Neutrophil (primary cell): Measurements from ENCODE around the gene LRMDA.

Experiments
- H3K27ac ChIP-seq: fragments of 200-600 bp; sonication (generic); 2 replicates; pipeline ENCODE4 v1.5.1; 2016; ENCODE audit warnings: mild to moderate bottlenecking, moderate library complexity
- H3K27me3 ChIP-seq: fragments of 200-600 bp; sonication (generic); 2 replicates; pipeline ENCODE4 v1.6.0; 2016; ENCODE audit warnings: mild to moderate bottlenecking
- H3K36me3 ChIP-seq: fragments of 200-600 bp; sonication (generic); 2 replicates; pipeline ENCODE4 v1.5.1; 2017
- H3K4me1 ChIP-seq, 2 experiments: fragments of 200-600 bp in 1 of 2; sonication (generic) in 1 of 2; 1 replicate in 1 of 2; 2 replicates in 1 of 2; pipeline versions ENCODE4 v1.5.1 to v1.6.1; 2013 to 2016; ENCODE audit warnings: low read depth in 1 of 2, low read length in 1 of 2, mild to moderate bottlenecking in 1 of 2, moderate library complexity in 1 of 2; ENCODE audit not compliant: control insufficient read depth in 1 of 2, insufficient read depth in 1 of 2
- H3K4me3 ChIP-seq, 2 experiments: fragments of 200-600 bp in 1 of 2; sonication (generic) in 1 of 2; 1 replicate in 1 of 2; 2 replicates in 1 of 2; pipeline ENCODE4 v1.5.1; 2013 to 2016; ENCODE audit warnings: low read depth in 1 of 2, low read length in 1 of 2, mild to moderate bottlenecking in 1 of 2, moderate library complexity in 1 of 2
- H3K9me3 ChIP-seq: fragments of 200-600 bp; sonication (generic); 2 replicates; pipeline ENCODE4 v1.5.1; 2016
- TF ChIP-seq, protein P1 (sequence below): fragments of 200-600 bp; sonication (generic); IDR thresholded peaks from 2 replicates; pipeline ENCODE4 v1.5.1; 2016; ENCODE audit warnings: antibody characterized with exemption

The LRMDA gene

DNA sequence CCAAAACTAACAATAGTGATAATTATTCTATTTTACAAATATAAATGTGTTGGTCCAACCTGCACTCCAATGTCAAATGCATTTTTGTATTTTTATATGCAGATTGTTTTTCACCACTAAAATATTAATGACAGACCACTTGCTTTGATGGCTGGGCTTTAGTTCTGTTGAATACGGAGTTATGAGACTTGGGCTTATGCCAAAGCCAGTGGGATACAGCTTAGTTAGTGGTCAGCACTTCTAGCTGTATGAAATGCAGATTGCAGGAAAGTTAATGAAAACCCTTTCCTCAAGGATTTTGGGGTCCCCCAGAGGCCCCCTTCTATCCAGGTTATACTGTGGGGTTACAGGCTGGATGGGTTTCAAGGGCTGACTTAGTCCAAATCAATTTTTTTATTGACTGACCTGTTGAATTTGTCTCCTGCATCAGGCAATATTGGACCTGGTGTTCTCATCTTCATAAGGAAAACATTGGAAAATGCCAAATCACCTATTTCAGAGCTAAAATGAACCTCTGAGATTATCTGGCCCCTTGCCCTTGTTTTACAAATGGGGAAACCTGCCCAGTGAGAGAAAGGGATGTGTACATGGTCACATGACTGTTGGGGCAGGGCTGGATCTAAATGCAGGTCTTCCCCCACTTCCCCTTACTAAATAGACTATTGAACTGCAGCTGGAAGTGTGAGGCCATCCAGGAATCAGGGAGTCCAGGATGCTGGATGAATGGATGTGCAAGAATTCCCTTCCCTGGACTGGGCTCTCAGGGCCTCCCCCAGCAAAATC, 1120.9 kb downstream of the LRMDA start:
- H3K27ac ChIP-seq, result no peak overlapping the region
- no peak overlapping the region for H3K4me3 ChIP-seq
- no peaks in the 10 kb centered on the region for H3K9me3 ChIP-seq
- no peaks in the 10 kb centered on the region for H3K4me1 ChIP-seq
- TF ChIP-seq, protein P1, sequence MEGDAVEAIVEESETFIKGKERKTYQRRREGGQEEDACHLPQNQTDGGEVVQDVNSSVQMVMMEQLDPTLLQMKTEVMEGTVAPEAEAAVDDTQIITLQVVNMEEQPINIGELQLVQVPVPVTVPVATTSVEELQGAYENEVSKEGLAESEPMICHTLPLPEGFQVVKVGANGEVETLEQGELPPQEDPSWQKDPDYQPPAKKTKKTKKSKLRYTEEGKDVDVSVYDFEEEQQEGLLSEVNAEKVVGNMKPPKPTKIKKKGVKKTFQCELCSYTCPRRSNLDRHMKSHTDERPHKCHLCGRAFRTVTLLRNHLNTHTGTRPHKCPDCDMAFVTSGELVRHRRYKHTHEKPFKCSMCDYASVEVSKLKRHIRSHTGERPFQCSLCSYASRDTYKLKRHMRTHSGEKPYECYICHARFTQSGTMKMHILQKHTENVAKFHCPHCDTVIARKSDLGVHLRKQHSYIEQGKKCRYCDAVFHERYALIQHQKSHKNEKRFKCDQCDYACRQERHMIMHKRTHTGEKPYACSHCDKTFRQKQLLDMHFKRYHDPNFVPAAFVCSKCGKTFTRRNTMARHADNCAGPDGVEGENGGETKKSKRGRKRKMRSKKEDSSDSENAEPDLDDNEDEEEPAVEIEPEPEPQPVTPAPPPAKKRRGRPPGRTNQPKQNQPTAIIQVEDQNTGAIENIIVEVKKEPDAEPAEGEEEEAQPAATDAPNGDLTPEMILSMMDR, result no peak
- H3K36me3 ChIP-seq, result no peaks in the 10 kb centered on the region
- no peaks in the 10 kb centered on the region for H3K27me3 ChIP-seq

DNA sequence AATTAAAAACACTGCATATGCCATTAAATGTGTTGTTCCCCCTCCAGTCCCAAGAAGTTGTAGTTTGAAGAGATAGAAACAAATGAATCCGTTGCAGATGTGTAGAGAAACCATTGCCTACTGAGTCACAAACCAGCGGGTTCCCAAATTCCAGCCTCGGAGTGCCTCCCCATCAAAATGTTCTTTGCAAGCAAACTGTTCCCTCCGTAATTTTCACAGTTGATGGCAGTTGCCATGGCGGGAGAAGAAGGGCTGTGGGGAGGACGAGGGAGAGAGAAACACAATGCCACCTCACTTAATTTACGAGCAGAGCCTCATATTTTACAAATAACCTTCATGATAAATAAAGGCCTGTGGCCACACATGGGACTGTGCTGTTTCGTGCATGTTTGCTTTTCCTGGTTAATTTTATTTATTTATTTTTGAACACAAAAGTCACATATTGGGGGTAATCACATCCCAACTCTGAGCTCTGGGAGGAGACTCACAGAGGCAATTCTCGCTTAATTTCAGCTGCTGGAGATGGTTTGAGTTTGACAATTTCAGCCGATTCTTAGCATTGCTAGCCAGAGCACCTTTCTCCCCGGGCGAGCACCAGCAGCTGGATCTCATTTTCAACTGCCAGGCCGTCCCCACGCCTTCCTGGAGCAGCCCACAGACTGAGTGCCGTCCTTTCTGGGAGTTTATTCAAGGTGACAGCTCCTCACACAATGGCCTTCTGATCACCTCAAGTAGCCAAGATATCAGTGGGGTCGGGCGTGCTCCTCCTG, 1122.0 kb downstream of the LRMDA start:
- TF ChIP-seq, protein P1, result no peak

DNA sequence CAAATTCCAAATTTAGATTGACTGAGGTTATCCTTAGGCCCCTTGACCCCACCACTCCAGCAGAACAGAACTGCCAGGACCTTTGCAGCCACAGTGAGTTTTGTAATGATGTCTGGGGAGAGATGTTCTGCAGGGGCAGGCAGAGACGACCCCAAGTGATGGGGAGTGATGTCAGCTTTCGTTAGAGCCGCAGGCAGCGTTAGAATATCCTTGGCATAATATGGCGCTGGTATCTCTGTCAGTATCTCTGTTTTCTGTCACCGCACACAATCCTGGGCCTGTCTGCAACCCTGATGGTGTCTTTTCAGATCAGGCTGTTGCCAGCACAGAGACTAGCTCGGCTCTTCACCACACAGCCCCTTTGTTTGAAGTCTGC, 1122.6 kb downstream of the LRMDA start:
- H3K27me3 ChIP-seq, result no peaks in the 10 kb centered on the region

More for the DNA sequence above, 1122.0 kb downstream of the LRMDA start:
- H3K36me3 ChIP-seq, result no peaks in the 10 kb centered on the region
- H3K27me3 ChIP-seq, result no peaks in the 10 kb centered on the region
- H3K4me3 ChIP-seq, result no peak overlapping the region
- no peaks in the 10 kb centered on the region for H3K9me3 ChIP-seq
- H3K27ac ChIP-seq, result no peak overlapping the region
- no peaks in the 10 kb centered on the region for H3K4me1 ChIP-seq

DNA sequence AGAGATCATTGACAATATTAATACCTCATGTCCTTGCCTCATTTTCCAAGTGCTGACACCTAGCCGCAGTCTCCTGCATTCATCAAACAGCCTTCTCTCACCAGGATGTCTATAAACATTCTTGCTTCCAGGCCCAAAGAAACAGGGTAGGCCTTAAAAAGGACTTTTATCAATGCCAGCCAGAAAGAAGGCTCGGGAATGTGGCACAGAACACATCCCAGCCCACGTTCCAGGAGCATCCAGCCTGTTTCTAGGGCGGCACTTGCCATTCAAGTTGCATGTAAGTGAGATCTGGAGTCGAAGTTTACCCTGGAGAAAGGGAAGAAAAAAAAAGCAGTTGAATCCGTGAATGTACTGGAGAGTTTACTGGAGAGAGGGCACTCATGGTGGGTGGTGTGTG, 1123.1 kb downstream of the LRMDA start:
- Histone ChIP-seq H3K27me3 (no peaks in the 10 kb centered on the region), H3K36me3 (no peaks in the 10 kb centered on the region), H3K9me3 (no peaks in the 10 kb centered on the region), H3K27ac (no peak overlapping the region), H3K4me1 (no peaks in the 10 kb centered on the region), H3K4me3 (no peak overlapping the region)
- TF ChIP-seq, protein P1, result no peak

More for the DNA sequence above, 1122.6 kb downstream of the LRMDA start:
- Histone ChIP-seq H3K4me3 (no peak overlapping the region), H3K4me1 (no peaks in the 10 kb centered on the region), H3K9me3 (no peaks in the 10 kb centered on the region), H3K36me3 (no peaks in the 10 kb centered on the region), H3K27ac (no peak overlapping the region)
- TF ChIP-seq, protein P1, result no peak

DNA sequence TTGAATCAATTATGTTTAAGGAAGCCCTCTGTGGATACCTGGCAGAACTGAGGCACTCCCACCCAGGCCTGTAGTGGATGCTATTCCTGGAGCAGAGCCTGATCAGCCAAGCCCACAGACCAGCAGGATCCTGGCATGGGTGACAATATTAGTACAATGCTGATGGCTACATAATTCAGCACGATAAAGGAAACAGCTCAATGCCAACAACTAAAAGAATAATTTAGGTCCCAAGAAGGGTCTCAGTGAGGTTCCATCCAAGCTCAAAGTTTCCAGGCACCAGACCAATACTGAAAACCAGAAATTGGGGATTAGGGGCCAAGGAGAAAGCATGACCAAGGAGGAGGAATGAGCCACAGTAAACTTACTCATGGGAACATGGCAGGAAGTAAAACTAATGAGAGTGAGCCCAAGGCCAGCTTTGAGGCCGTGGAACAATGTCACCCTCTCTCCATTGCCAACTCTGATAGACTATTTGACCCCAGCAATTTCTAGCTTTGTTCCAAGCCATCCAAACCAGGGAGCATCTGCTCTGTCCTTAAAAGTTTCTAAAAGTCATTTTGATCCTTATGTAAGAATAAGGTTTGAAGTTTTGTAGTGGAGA, 1123.7 kb downstream of the LRMDA start:
- Histone ChIP-seq H3K27me3 (no peaks in the 10 kb centered on the region), H3K4me3 (no peak overlapping the region), H3K9me3 (no peaks in the 10 kb centered on the region), H3K36me3 (no peaks in the 10 kb centered on the region), H3K4me1 (no peaks in the 10 kb centered on the region), H3K27ac (no peak overlapping the region)
- TF ChIP-seq, protein P1, result no peak
